Measurements from ENCODE around the gene PRDM16.

Gene PRDM16

DNA sequence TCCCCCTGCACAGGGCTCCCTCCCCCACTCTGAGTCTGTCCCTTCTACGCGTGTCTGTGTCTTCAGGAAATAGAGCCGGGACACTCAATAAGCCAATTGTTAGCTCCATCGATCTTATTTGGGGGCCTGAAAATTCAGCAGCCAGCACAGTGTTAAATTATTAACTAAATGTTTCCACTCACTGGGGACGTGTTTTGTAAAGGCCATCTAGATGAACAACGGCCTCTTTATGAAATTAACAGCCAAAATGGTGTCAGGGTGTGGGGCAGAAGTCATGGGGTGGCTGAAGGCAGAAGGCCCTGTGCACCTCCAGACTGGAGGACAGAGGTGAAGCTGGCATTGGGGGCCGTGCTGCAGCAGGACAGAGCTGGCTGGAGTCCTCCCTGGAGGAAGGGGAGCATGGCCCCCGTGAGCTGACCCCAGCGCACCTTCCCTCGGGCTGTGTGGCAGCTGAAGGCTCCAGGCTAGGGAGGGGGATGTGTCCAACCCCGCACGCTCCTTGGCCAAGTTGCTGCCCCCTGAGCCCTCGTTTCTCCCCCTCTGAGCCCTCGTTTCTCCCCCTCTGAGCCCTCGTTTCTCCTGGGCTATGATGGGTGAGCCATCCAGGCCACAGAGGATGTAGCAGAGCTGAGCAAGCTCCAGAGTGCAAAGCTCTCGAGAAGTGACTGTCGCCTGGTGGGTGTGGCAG lies 271.7 kb downstream of the PRDM16 start:
- Histone ChIP-seq H3K4me2 (ENCODE audit: low read length) (no peak overlapping the region), H3K4me3 (ENCODE audit: low read length) (no peak overlapping the region), H3K27me3 (ENCODE audit: control insufficient read depth, insufficient read depth, low read length) (peaks cover 2% of the 10 kb centered on the region), H3K9me3 (replicated peaks; ENCODE audit: low read length) (peaks cover 5% of the 10 kb centered on the region), H3K36me3 (ENCODE audit: insufficient read depth, low read length) (no peaks in the 10 kb centered on the region), H3K4me1 (ENCODE audit: control insufficient read depth, insufficient read depth, low read length) (no peaks in the 10 kb centered on the region), H3K9ac (ENCODE audit: low read depth, low read length) (no peak overlapping the region)

DNA sequence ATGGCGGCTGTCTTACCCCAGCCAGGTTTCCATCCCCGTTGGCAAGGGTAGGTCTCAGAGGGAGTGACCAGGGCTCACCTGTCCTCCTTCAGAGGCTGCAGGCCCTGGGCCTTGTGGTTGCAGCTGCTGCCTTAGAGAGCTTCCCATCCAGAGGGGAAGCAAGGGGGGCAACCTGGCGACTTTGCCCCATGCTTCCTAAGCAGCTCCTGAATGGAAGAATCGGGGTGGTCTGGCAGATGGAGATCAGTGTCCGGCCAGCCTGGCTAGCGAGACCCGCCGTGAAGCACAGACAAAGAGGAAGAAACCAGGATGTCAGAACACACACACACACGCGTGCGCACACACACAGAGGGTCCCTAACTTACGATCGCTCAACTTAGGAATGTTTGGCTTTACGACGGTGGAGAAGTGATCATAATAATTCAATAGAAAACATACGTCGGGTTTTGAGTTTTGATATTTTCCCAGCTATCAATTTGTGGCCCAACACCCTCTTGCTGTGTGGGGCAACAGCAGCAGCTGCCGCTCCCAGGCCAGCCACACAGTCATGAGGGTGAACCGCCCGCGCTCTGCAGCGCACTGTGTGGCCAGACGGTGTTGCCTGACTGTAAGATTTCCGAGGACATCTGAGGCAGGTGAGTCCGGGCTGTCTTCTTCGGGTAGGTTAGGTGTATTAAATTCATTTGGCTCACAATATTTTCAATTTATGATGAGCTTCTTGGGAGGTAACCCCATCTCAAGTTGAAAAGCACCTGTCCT lies 272.4 kb downstream of the PRDM16 start:
- peaks cover 5% of the 10 kb centered on the region for H3K9me3 ChIP-seq (replicated peaks; ENCODE audit: low read length)
- H3K9ac ChIP-seq (ENCODE audit: low read depth, low read length): no peak overlapping the region
- H3K27me3 ChIP-seq (ENCODE audit: control insufficient read depth, insufficient read depth, low read length): peaks cover 2% of the 10 kb centered on the region
- H3K4me3 ChIP-seq (ENCODE audit: low read length): no peak overlapping the region
- no peaks in the 10 kb centered on the region for H3K4me1 ChIP-seq (ENCODE audit: control insufficient read depth, insufficient read depth, low read length)
- H3K36me3 ChIP-seq (ENCODE audit: insufficient read depth, low read length): no peaks in the 10 kb centered on the region
- no peak overlapping the region for H3K4me2 ChIP-seq (ENCODE audit: low read length)

DNA sequence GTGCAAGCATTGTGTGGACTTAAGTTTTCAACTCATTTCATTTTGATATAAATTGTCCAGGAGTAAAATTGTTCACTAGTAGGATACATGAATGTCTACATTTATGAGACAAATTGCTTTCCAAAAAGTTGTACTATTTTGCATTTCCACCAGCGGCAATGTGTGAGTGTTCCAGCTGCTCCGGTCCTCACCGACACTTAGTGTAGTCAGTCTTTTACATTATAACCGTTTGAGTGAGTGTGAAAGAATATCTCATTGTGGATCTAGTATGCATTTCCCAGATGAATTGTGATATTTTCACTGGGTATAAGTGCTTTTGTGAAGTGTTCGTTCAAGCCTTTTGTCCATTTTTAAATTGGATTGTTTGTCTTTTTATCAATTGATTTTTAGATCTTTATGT lies 274.0 kb downstream of the PRDM16 start:
- Histone ChIP-seq H3K36me3 (ENCODE audit: insufficient read depth, low read length) (no peaks in the 10 kb centered on the region), H3K9ac (ENCODE audit: low read depth, low read length) (no peak overlapping the region), H3K4me3 (ENCODE audit: low read length) (no peak overlapping the region), H3K27me3 (ENCODE audit: control insufficient read depth, insufficient read depth, low read length) (peaks cover 3% of the 10 kb centered on the region), H3K9me3 (replicated peaks; ENCODE audit: low read length) (peaks cover 5% of the 10 kb centered on the region), H3K4me1 (ENCODE audit: control insufficient read depth, insufficient read depth, low read length) (no peaks in the 10 kb centered on the region), H3K4me2 (ENCODE audit: low read length) (no peak overlapping the region)

DNA sequence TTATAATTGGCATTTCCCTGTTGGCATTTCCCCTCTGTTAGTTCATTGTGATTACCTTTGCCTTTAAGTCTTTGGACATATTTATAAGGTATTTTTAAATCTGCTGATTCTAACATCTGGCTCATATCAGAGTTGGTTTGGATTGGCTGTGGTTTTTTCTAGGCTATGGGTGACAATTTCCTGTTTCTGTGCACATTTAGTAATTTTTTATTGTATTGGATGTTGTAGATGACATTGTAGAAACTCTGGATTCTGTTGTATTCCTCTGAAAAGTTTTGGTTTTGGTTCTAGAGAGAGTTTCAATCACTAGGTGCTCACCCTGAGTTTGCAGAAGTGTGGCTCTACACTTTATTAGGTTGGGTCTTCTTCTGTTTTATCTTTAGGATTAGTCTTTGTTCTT lies 275.4 kb downstream of the PRDM16 start:
- no peaks in the 10 kb centered on the region for H3K36me3 ChIP-seq (ENCODE audit: insufficient read depth, low read length)
- no peak overlapping the region for H3K9ac ChIP-seq (ENCODE audit: low read depth, low read length)
- H3K9me3 ChIP-seq (replicated peaks; ENCODE audit: low read length): peaks cover 5% of the 10 kb centered on the region
- H3K4me3 ChIP-seq (ENCODE audit: low read length): no peak overlapping the region
- H3K4me2 ChIP-seq (ENCODE audit: low read length): no peak overlapping the region
- H3K27me3 ChIP-seq (ENCODE audit: control insufficient read depth, insufficient read depth, low read length): peaks cover 8% of the 10 kb centered on the region
- peaks cover 5% of the 10 kb centered on the region for H3K4me1 ChIP-seq (ENCODE audit: control insufficient read depth, insufficient read depth, low read length)

DNA sequence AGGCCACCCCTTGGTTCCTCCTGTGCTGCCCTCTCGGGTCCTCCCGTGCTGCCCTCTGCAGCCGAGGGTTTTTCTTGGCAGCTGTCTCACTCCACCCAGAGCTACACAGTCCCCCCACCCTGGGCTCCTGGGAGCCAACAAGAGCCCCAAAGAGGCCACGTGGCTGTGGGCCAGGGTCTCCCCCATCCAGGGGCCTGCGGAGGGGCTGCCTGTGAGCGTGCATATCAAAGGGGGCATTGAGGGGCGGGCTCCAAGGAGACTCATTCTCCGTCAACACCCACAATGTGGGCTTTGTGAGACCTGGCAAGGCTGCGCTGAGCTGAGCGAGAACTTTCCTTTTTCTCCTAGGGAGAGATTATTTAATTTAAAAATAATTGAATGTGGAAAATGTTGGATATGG lies 276.8 kb downstream of the PRDM16 start:
- peaks cover 5% of the 10 kb centered on the region for H3K9me3 ChIP-seq (replicated peaks; ENCODE audit: low read length)
- H3K4me2 ChIP-seq (ENCODE audit: low read length): no peak overlapping the region
- H3K36me3 ChIP-seq (ENCODE audit: insufficient read depth, low read length): no peaks in the 10 kb centered on the region
- H3K4me1 ChIP-seq (ENCODE audit: control insufficient read depth, insufficient read depth, low read length): peaks cover 8% of the 10 kb centered on the region
- H3K27me3 ChIP-seq (ENCODE audit: control insufficient read depth, insufficient read depth, low read length): peaks cover 8% of the 10 kb centered on the region
- H3K9ac ChIP-seq (ENCODE audit: low read depth, low read length): no peak overlapping the region
- no peak overlapping the region for H3K4me3 ChIP-seq (ENCODE audit: low read length)

DNA sequence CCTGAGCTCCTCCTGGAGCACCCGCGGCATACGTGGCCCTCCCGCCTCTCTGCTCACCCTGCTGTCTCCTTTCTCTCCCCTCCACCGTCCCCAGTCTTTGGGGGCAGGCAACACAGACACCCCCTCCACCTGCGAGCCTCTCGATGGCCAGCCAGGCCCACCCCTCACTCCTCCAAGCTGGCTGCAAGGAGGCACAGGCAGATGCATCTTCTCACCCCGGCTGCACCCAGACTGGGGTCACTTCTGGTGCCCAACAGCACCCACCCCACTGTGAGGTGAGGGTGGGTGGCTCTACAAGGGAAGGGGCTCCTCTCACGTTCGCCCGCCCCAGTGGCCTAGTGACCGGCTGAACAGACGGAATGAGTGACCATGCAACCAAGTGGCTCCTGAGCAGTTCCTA lies 277.5 kb downstream of the PRDM16 start:
- Histone ChIP-seq H3K36me3 (ENCODE audit: insufficient read depth, low read length) (no peaks in the 10 kb centered on the region), H3K4me3 (ENCODE audit: low read length) (no peak overlapping the region), H3K27me3 (ENCODE audit: control insufficient read depth, insufficient read depth, low read length) (peaks cover 8% of the 10 kb centered on the region), H3K9me3 (replicated peaks; ENCODE audit: low read length) (peaks cover 5% of the 10 kb centered on the region), H3K4me2 (ENCODE audit: low read length) (no peak overlapping the region), H3K4me1 (ENCODE audit: control insufficient read depth, insufficient read depth, low read length) (peaks cover 11% of the 10 kb centered on the region), H3K9ac (ENCODE audit: low read depth, low read length) (no peak overlapping the region)

DNA sequence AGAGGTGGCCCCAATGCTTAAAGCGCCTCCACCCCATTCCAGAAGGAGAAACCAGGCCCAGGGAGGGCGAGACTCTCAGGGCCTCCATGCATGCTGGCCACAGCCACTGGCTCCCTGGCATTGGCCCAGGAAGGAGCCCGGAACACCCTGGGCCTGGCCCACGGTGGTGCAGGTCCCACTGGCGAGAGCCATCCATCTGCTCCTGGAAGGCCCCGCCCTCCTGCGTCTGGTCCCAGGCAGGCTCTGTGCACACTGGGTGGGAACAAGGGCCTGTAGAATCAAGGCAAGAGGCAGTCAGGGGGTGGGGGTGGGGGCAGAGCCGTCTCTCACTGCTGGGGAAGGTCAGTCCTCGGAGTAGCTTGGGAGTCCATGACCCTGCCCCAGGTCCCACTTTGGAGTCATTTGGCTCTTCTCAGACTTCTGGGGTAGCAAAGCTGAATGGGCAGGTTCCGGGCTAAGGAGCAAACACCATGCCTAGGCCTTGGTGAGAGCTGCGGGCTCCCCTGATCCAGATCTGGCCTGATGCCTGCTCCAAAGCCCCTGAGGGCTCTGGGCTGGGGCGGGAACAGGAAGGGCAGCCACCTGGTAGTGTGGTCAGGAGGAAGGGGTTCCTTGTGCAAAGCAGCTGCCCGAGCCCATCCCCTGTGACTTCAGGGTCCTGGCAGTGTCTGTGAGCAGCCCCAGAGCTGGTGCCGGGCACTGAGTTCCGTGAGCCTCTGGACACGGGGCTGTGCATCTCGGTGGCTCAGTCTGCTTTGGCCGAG lies 278.4 kb downstream of the PRDM16 start:
- Histone ChIP-seq H3K36me3 (ENCODE audit: insufficient read depth, low read length) (no peaks in the 10 kb centered on the region), H3K27me3 (ENCODE audit: control insufficient read depth, insufficient read depth, low read length) (peaks cover 8% of the 10 kb centered on the region), H3K9ac (ENCODE audit: low read depth, low read length) (no peak overlapping the region), H3K4me2 (ENCODE audit: low read length) (no peak overlapping the region), H3K9me3 (replicated peaks; ENCODE audit: low read length) (peaks cover 5% of the 10 kb centered on the region), H3K4me1 (ENCODE audit: control insufficient read depth, insufficient read depth, low read length) (peaks cover 20% of the 10 kb centered on the region), H3K4me3 (ENCODE audit: low read length) (no peak overlapping the region)

DNA sequence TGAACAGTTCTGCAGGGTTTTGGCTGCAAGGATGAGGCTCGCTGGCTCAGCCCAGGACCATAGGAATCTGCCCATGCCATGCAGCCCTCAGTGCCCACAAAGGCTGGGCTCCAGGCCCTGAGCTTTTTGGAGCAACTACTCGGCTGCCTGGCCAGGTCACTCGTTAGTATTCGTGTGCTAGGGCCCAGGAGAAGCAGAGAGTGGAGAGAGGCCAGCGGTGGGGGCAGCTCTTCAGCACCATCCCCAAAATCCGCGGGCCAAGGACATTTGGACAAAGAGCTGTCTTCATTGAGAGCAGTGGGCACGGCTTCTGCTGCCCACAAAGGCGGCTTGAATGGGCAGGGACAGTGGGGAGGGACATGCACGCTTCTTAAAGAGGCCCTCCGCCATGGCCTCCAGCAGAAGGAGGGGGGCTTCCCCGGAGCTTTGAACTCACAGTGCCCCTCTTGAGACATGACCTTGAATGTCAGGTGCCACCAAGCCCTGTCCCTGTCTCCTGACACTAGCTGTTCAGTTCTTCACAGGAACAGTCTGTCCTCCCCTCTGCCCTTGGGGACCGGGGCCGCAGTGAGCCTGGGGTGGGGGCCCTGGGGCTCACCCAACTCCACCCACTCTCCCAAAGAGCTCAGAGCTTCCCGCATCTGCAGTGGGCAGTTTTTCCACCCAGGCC lies 279.3 kb downstream of the PRDM16 start:
- H3K4me1 ChIP-seq (ENCODE audit: control insufficient read depth, insufficient read depth, low read length): peaks cover 29% of the 10 kb centered on the region

DNA sequence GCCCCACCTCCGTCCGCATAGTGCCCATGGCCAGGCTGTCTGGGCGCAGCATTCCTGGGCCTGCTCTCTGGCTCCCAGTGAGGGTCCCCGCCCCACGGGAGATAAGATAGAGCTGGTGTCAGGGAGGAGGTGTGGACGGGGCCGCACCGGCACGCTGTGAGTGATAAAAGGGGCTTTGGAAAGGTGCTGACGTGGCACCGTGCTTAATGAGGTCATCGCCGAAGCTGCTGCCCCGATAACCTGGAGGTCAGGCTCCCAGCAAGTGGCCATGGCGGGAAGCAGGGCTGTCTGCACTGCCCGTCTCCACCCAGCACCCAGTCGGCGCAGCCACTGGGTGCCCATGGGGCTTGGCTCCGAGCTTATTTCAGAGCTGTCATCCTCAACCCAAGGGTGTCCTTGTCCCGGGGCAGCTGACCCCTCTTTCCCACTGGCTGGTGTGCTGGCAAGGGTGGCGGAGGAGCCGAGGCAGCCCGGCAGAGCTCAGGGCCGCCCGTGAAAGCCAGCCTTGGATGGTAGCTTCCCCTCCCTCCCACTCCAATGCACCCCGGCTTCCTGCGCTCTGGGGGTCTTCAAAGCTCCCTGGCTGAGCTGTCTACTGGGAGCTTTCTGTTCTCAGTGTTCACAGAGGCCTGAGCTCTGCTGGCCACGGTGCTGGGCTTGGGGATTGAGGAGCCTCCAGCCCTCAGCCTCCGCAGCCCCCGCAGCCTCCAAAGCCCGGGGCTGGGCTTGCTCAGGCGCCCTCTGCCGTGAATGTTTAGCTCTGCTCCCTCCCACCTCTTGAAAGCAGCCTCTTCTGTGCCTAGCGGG lies 280.4 kb downstream of the PRDM16 start:
- H3K4me1 ChIP-seq (ENCODE audit: control insufficient read depth, insufficient read depth, low read length): peaks cover 32% of the 10 kb centered on the region
- no peak overlapping the region for H3K9ac ChIP-seq (ENCODE audit: low read depth, low read length)
- no peaks in the 10 kb centered on the region for H3K36me3 ChIP-seq (ENCODE audit: insufficient read depth, low read length)
- H3K4me3 ChIP-seq (ENCODE audit: low read length): no peak overlapping the region
- peaks cover 8% of the 10 kb centered on the region for H3K27me3 ChIP-seq (ENCODE audit: control insufficient read depth, insufficient read depth, low read length)
- H3K9me3 ChIP-seq (replicated peaks; ENCODE audit: low read length): peaks cover 5% of the 10 kb centered on the region
- no peak overlapping the region for H3K4me2 ChIP-seq (ENCODE audit: low read length)

More for the DNA sequence above, 279.3 kb downstream of the PRDM16 start:
- H3K4me2 ChIP-seq (ENCODE audit: low read length): no peak overlapping the region
- H3K27me3 ChIP-seq (ENCODE audit: control insufficient read depth, insufficient read depth, low read length): peaks cover 8% of the 10 kb centered on the region
- no peaks in the 10 kb centered on the region for H3K36me3 ChIP-seq (ENCODE audit: insufficient read depth, low read length)
- no peak overlapping the region for H3K9ac ChIP-seq (ENCODE audit: low read depth, low read length)
- H3K9me3 ChIP-seq (replicated peaks; ENCODE audit: low read length): peaks cover 5% of the 10 kb centered on the region
- H3K4me3 ChIP-seq (ENCODE audit: low read length): no peak overlapping the region

DNA sequence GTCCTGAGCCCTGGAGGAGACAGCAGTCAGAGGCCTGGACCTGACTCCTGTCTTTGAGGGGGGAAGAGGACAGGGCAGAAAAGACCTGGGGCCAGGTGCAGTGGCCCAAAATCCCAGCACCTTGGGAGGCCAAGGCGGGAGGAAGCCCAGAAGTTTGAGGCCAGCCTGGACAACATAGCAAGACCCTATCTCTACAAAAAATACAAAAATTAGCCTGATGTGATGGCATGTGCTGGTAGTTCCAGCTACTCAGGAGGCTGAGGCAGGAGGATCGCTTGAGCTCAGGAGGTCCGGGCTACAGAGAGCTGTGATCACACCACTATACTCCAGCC lies 280.9 kb downstream of the PRDM16 start:
- H3K4me3 ChIP-seq (ENCODE audit: low read length): no peak overlapping the region
- no peaks in the 10 kb centered on the region for H3K36me3 ChIP-seq (ENCODE audit: insufficient read depth, low read length)
- peaks cover 32% of the 10 kb centered on the region for H3K4me1 ChIP-seq (ENCODE audit: control insufficient read depth, insufficient read depth, low read length)
- H3K9ac ChIP-seq (ENCODE audit: low read depth, low read length): no peak overlapping the region
- peaks cover 1% of the 10 kb centered on the region for H3K9me3 ChIP-seq (replicated peaks; ENCODE audit: low read length)
- H3K4me2 ChIP-seq (ENCODE audit: low read length): no peak overlapping the region
- peaks cover 8% of the 10 kb centered on the region for H3K27me3 ChIP-seq (ENCODE audit: control insufficient read depth, insufficient read depth, low read length)

Data from skeletal muscle satellite cell (primary cell).